RCC 7860 (cell line): ENCODE data around the gene RASGEF1C.

Experiments used
- DNase-seq: peaks from one replicate; pipeline ENCODE4 v3.0.0-alpha.2; 2015; ENCODE audit warnings: low spot score
- FAIRE-seq: peaks from 2 replicates; lab custom pipeline; 2012; peaks lifted over from hg19 to GRCh38; lab: Jason Lieb, UNC

RASGEF1C gene

DNA sequence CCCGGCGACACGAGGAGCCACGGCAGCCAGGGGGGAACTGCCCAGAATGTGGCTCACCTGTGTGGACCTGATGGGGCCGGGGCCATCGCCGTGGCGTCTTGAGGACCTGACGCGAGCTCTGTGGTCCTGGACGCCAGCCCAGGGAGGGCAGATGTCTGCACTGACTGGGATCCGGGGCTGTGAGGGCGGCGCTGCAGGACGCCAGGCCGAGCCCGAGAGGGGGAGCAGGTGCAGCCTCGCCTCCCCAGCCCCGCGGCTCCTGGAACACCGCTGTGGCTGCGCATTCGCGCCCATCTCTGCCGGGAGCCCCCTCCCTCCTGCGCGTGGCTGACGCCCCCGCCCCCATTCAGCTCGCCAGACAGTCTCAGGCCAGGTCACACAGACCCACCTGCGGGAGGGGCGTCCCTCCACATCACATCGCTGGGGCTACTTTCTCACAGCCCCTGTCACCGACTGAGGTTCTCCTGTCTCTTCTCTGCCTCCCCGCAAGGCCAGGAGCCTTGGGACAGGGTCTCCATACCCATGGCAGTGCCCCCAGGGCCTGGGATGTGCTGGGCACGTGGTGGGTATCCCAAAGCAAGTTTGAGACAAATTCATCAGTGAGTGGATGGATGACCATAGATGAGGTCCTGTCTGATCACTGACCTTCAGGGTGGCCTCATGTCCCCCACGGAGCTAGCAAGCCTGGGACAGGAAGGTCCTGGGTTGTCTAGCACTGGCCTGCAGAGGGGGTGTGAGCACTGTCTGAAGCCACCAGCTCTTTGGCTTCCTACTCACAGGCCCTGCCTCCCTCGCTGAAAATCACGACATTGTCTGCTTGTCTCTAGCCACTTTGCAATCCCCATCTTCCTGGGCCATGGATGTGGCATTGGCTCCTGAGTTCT, 47.3 kb downstream of the RASGEF1C start:
- no peak for FAIRE-seq
- DNase-seq = no peak

DNA sequence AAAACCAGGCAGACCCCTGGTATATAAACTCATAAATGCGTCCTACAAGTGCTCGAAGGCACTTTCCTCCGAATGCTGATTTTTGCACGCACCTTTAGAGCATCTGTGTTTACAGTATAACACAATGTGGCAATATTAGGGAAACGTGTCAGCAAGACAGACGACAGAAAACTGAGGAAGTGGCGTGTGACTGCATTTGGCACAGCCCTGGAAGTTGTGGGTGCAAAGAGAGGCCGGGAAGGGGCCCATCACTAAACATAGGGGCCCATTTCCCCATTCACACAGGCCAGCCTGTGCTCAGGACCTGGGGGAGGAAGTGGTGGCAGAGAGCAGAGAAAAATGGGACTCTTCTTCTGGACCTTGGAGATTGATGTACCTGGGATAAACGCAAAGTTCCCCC, 48.2 kb downstream of the RASGEF1C start:
- FAIRE-seq = no peak
- no peak for DNase-seq

DNA sequence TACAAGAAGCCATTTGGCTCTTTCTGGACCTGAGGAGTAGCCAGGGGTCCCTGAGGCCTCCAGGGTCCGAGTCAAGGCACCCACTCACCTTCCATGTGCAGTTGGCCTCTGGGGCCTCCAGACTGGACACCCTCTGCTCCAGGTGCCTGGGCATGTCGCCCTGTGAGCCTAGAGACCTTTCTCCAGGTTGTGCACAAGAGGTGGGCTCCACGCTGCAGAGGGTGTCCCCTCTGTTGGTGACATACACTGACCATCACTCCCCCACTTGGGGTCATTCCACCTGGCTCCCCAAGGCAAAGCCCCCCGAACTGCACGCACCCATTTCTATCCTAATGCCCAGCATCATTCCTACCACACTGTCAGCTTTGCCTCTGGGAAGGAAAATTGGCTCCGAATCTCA, 48.8 kb downstream of the RASGEF1C start:
- FAIRE-seq (no peak), DNase-seq (no peak)

DNA sequence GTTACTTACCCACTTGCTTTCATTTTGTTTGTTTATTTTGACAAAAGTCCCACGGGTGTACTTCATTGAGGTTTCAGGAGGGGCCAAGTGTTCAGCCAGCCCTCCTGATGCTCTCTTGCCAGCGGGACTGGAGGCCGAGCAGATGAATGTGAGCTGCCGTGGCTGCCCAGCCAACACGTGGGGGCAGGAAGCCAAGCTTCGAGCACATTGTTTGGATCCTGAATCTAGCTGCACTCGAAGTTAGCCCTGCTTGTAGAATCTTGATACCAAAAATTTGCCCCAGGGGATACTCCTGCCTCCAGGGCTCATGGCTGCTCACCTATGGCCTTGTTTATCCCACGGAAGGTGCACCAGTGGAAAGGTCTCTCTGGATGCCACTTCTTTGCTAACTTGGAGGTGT, 49.3 kb downstream of the RASGEF1C start:
- no peak for DNase-seq
- no peak for FAIRE-seq

DNA sequence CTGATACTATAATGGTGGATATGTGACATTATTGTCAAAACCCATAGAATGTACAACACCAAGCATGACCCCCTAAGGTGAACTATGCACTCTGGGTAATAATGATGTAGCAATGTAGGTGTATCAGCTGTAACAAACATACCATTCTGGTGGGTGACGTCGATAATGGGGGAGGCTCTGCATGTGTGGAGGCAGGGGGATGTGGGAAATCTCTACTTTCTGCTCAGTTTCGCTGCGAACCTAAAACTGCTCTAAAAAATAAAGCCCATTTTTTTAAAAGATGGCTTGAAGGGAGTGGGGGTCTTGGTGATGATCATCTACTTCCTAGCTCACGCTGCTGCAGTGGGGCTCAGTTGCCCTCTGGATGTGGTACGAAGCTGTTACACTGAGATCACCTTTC, 51.1 kb downstream of the RASGEF1C start:
- DNase-seq (no peak), FAIRE-seq (no peak)

DNA sequence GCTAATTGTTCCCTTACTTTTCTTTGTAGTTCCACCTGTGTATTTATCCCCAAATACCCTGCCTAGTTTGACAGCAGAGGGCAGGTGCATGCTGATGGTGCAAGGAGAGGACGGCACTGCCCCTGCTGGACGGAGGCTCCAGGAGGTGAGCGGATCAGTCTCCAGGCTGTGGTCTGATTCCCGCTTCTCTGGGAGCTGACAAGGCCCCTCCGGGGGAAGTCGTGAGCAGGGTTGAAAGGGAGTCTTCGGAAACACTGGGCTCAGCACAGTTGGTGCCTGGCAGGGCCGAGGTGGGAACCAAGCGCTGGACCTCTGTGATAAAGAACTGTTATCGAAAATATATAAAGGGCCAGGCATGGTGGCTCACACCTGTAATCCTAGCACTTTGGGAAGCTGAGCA, 52.9 kb downstream of the RASGEF1C start:
- DNase-seq (no peak), FAIRE-seq (no peak)

DNA sequence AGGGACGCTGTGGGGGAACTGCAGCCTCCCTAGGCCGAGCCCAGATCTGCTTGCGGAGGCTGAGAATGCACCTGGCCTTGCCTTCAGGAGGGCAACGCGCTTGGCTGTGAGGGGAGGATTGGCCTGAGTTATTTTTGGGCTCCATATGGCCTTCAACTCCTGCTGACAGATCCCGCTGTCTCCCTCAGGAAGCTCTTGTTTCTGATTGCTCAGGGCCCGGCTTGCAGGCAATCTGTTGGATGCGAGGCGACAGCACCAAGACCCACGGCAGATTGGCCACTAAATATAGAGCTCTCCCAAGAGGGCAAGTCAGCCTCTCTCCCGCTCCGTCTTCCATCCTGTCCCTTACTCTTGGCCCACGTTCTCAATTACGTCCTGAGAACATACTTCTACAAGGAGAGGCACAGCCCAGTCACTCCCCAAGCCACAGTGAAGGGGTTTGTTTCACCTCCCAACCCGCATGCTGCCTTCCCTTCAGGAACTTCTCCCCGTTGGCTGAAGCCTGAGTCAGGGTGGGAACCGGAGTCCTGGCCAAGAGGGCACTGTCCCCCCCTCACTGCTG, 53.6 kb downstream of the RASGEF1C start:
- FAIRE-seq = no peak
- DNase-seq = no peak

DNA sequence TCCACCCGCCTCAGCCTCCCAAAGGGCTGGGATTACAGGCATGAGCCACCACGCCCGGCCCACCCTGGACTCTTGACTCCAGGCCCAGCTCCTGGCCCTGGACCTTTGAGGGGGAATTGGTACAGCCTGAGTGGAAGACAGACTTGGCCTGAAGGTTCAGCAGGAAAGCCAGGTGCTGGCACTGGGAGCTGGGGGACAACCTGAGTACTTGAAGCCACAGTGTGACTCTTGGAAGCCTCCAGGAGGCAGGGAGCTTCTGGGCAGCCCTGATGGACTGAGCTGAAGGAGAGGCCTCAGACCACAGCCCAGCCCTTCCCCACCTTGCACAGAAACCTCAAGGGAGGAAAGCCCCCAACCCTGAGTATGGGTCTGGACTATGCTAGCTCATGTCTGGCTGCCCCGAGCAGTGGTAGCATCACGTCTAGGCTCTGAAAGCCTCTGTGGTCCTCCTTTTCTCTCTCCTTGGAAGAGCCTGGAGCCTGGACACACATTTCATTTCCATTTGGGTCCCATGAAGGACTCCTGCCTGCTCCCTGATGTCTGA, 54.1 kb downstream of the RASGEF1C start:
- DNase-seq = no peak
- no peak for FAIRE-seq

DNA sequence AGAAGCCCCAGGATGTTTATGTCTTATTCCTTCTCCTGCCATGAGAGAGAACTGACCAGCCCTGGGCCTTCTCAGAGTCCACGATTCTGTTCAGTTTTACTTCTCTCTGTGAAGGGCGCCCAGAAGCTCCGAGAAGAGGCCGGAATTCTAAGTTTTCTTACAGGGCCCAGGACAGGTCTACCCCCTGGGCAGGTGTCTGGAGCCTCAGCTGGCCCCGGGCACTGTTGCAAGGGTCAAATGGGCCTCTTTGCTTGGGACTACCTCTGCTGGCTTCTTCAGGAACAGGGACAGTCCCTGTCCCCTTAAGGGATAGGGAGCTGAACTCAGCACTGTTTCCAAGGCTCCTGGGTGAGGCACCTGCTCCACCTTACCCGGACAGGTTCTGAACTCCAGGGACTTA, 55.0 kb downstream of the RASGEF1C start:
- no peak for FAIRE-seq
- no peak for DNase-seq

DNA sequence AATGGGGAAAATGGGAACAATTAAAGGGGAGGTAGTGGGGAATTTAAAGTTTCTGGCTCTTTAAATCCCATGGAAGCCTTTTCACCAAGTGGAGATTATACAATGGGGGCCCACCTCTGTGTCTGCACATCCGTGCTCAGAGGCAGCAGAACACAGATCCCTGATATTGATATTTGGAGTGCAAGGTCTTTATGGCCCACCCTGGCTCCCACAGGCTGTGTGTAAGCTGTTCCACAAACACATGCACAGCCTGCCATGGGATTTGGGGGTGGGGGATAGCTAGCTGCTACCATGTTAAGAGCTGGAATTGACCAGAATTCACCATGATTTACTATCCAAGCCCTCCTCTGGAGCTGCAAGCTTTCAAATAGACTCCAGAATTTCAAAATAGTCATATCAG, 55.9 kb downstream of the RASGEF1C start:
- DNase-seq = no peak
- no peak for FAIRE-seq

DNA sequence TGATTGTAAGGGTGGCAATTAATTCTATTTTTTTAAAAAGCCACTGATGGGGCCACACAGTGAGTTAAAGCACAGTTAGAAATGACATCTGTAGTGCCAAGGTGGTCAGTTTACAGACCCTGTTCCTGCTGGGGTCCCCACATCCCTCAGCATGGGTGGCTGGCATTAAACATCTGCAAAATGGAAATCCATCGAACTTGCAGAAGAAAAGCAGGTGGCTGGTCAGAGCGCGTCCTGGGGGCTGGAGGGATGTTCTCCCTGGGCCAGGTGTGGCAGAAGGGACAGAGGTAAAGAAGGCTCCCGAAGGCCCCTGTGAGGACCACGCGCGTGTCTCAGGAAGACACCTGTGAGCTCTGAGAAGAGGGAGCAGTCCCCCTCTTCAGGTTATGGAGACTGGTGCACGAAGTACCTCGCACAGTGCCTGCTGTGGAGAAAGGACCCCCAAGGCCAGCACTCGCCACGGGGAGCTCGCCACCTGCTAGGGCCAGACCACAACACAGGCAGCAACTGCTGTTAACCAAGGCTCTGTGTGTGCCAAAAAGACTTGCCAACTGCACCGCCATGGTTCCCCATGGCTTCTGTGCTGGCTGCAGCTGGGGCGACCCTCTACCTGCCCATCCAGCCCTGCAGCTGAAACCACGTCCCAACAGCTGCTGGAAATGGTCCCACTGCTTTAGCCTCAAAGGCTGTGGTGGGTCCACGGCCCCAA, 65.2 kb downstream of the RASGEF1C start:
- FAIRE-seq (no peak), DNase-seq (no peak)

DNA sequence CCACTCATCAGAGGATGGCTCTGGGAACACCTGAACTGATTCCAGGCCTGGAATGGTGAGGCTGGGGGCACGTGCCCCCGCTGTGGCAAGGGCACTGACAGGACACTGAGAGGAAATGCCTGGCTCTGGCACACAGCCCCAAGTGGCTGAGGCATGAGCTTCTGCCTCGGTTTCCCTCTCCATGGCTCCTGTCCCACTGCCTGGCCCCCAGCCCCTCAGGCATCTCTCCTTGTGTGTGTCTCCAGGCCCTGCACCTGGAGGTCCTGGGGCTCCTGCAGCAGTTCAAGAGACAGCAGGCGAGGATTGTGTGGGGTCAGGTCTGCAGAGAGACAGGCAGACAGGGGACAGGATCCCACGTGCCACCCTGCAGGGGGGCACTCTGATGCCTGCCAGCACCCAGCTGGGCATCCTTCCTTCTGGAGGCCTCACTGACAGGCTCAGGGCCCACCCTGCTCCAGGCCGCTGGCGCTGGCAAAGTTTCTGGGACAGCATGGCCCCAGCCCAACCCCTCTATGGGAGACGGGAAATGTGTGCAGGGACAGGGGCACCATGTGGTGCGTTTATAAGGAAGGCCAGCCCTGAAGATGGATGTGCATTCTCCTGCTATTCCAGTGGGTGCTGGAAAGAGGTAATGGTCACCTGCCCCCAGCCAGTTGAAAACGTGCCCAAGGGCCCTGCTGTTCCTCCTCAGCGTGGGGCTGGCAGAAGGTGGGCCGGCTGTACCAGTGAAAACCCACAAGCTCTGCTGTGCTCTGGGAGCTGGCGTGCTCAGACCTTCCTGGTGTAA, 66.0 kb downstream of the RASGEF1C start:
- DNase-seq (no peak), FAIRE-seq (no peak)

DNA sequence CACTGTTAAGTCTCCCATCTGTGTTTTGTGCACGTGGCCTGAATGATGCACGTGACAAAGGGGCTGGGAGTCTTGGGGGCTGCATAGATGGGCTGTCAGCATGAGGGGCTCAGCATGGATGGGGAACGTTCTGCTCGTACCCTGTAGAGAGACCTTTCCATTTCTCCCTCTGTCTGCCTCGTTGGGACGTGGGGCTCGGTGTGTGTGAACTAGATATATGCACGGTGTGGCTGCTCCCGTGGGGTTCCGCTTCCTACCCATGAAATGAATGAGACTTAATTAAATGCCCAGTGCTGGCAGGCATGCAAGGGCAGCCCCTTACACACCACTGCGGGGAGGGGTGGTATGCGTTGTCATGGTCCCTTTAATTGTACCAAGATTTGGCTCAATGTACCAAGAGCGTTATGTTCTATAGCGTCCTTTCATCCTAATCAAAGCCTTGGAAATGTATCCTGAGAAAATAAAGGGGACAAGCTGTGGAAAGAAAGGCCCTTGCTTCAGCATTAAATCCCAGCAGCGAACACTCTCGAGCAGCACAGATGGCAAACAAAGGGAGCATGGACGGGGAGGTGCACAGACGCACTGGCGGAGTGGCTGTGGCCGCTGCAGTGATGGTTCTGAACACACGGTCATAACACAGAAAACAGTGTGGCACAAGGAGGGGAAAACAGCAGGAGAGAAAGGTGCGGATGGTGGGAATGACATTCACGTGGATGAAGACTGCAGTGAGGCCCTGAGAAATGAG, 66.8 kb downstream of the RASGEF1C start:
- FAIRE-seq (no peak), DNase-seq (no peak)

DNA sequence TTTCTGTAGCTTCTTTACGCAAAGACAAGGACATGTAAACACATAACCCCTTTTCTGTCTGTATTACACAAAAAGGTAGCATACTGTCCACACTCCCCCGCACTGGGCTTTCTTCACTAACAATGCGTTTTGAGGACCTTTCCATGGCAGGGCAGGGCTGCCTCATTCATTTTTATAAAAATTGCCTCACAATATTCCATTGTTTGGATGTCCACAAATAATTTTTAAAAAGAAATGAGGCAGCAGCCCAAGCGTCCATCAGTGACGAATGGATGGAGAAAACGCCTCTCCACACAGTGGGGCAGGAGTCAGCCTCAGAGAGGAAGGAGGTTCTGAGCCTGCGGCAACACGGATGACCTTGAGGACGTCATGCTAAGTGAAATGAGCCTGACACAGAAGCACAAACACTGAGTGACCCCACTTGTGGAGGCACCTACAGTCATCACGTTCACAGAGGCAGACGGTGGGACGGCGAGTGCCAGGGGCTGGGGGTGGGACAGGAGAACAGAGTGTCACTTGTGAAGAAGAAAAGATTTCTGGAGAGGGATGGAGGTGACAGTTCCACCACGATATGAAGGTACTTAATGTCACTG, 67.8 kb downstream of the RASGEF1C start:
- DNase-seq (no peak), FAIRE-seq (no peak)

DNA sequence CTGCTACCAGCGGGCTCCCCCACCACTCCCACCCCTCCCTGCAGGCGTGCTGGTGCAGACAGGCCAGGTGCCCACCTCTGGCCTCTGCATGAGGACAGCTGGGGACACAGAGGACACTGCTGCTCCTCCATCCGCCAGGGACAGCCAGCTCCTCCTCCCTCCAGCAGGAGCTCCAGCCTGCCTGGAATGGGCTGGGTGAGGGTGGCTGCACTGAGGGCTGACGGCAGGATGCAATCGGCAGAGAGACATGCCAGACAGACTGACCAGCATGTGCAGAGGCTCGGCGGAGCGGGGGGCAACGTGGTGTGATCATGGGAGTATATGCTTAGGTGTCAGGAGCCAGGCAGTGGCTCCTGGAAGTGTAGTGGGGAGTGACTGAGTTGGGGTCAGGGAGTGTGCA, 68.4 kb downstream of the RASGEF1C start:
- FAIRE-seq (no peak), DNase-seq (no peak)

DNA sequence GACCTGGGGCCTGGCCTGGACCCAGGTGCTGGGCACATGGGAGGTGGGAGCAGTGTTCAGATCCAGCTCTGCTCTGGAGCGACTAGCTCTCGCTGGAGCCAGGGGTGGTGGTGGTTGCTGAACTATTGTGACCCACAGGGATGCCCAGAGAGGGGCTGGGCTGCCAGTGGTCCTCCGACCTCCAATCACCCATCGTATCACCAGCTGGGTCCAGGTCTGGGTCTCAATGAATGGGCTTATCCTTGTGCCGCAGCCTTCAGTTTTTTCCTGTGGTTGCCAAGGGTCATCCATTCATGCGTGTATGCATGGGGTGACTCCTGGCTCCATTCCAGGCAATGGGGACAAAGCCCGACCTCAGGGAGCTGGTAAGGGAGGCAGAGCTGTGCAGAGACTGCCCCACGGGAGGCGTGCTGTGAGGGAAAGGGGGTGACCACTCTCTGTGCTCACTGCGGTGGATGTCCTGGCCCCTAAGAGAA, 68.9 kb downstream of the RASGEF1C start:
- FAIRE-seq = no peak
- DNase-seq = no peak

DNA sequence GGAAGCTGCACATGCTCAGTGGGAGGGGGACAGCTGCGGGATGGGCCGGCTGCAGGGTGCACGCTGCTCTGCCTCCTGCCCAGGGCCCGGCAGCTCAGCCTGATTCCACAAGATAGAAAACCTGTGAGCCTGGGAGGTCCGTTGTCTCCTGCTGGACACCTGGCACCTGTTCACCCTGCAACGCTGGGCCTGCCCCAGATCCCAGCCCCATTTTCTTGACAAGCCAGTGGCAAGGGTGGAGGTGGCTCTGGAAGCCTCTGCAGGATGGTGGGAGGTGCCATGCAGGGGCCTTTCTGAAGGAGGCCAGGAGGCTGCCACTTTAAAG, 69.3 kb downstream of the RASGEF1C start:
- FAIRE-seq (no peak), DNase-seq (no peak)

DNA sequence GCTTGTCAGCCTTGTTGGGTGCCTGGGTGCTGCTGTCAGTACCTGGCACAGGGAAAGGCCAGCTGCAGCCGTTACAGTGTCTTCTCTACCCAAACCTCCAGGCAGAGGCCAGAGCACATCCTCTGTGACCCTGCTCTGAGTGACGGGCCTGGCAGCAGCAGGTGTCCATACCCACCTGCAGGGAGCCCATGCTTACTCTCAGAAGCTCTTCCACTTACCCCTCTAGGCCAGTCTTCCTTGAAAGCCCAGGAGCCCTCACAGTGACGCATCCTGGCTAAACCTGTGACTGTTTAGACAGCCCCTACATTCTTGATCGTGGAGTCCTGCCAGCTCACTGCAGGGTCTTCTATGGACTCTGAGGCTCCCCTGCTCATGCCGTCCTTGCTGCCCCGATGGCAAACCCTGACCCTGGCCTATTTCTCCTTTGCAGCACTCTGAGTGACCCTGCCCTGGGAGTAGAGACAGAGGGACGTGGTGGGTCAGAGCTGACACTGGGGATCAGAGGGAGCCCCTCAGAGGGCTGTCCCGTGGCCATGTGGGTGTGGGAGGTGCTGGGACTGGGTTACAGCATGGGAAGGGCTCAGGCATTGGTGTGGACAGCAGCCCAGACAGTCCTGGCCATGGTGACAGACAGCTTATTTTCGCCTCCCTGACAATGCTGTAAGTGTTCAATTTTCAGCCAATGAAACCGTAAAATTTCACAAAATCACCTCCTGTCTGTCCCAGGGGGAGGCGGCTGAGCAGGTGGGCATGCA, 69.9 kb downstream of the RASGEF1C start:
- FAIRE-seq (no peak), DNase-seq (no peak)
